ENCODE results near the gene LMF1. TPM values are rescaled to one million over a fixed set of nuclear protein-coding genes. Genes with fewer than 3 reads are reported as not detected.

The LMF1 gene
- polyA plus RNA-seq, 1 donor (not counting 4 experiments of a cell fraction or from before 2014, with no cell fraction given): 3.1 TPM

- no peaks in the 10 kb centered on the region for H3K4me1 ChIP-seq (ENCODE audit: control insufficient read depth, extremely low read depth, insufficient read depth, low read length)
- FAIRE-seq (no peak), DNase-seq (ENCODE audit: low read depth, low spot score) (no peak)
- no peak overlapping the region for H3K27ac ChIP-seq (ENCODE audit: control insufficient read depth, insufficient read depth, low read length)
- H3K36me3 ChIP-seq (ENCODE audit: control insufficient read depth in 2 of 2, extremely low read depth in 1 of 2, insufficient read depth in 2 of 2, low read length in 2 of 2): no peaks in the 10 kb centered on the region
- no peak overlapping the region for H2AFZ ChIP-seq (ENCODE audit: control insufficient read depth, low read length)
- no peaks in the 10 kb centered on the region for H3K9me1 ChIP-seq (ENCODE audit: control insufficient read depth, extremely low read depth, insufficient read depth, low read length)
- dilution Hi-C loops (cut with MboI; ENCODE audit: extremely low pct_ligation_motif_present, low sequenced_read_pairs): no loop called here
- no peak overlapping the region for H3K9ac ChIP-seq (ENCODE audit: control insufficient read depth, extremely low read depth, insufficient read depth, low read length)
- H3K4me2 ChIP-seq (ENCODE audit: control insufficient read depth, extremely low read depth, insufficient read depth, low read depth, low read length): no peak overlapping the region
- no peaks in the 10 kb centered on the region for H4K20me1 ChIP-seq (ENCODE audit: control insufficient read depth, extremely low read depth, insufficient read depth, low read length)
- H3K79me2 ChIP-seq (ENCODE audit: control insufficient read depth, insufficient read depth, low read length): no peaks in the 10 kb centered on the region
- H3K9me3 ChIP-seq (ENCODE audit: control insufficient read depth, low read depth, low read length): no peaks in the 10 kb centered on the region
- H3K27me3 ChIP-seq (ENCODE audit: control insufficient read depth, extremely low read depth, insufficient read depth, low read length): no peaks in the 10 kb centered on the region
- no peak for TF ChIP-seq CTCF (optimal IDR thresholded peaks at IDR 0.05 in 1 of 3, IDR thresholded peaks at IDR 0.05 in 1 of 3, conservative IDR thresholded peaks at IDR 0.05 in 1 of 3; ENCODE audit: extremely low read depth in 1 of 3, insufficient read depth in 2 of 3, low read length in 3 of 3)
- no peak for TF ChIP-seq EZH2 (IDR thresholded peaks at IDR 0.05; ENCODE audit: low read length)
- no peak overlapping the region for H3K4me3 ChIP-seq (ENCODE audit: control insufficient read depth in 2 of 3, extremely low read depth in 1 of 3, insufficient read depth in 2 of 3, low read depth in 1 of 3, low read length in 3 of 3)
These were observed 71.8 kb downstream of the LMF1 start for GRCh38 chr16:898761-899682.

- no peak for FAIRE-seq
- dilution Hi-C loops (cut with MboI; ENCODE audit: extremely low pct_ligation_motif_present, low sequenced_read_pairs): no loop called here
- Histone ChIP-seq H3K9ac (ENCODE audit: control insufficient read depth, extremely low read depth, insufficient read depth, low read length) (no peak overlapping the region), H4K20me1 (ENCODE audit: control insufficient read depth, extremely low read depth, insufficient read depth, low read length) (no peaks in the 10 kb centered on the region), H2AFZ (ENCODE audit: control insufficient read depth, low read length) (no peak overlapping the region), H3K79me2 (ENCODE audit: control insufficient read depth, insufficient read depth, low read length) (no peaks in the 10 kb centered on the region), H3K9me3 (ENCODE audit: control insufficient read depth, low read depth, low read length) (no peaks in the 10 kb centered on the region), H3K4me3 (ENCODE audit: control insufficient read depth in 2 of 3, extremely low read depth in 1 of 3, insufficient read depth in 2 of 3, low read depth in 1 of 3, low read length in 3 of 3) (no peak overlapping the region), H3K4me1 (ENCODE audit: control insufficient read depth, extremely low read depth, insufficient read depth, low read length) (no peaks in the 10 kb centered on the region), H3K27ac (ENCODE audit: control insufficient read depth, insufficient read depth, low read length) (no peak overlapping the region), H3K4me2 (ENCODE audit: control insufficient read depth, extremely low read depth, insufficient read depth, low read depth, low read length) (no peak overlapping the region), H3K27me3 (ENCODE audit: control insufficient read depth, extremely low read depth, insufficient read depth, low read length) (no peaks in the 10 kb centered on the region), H3K36me3 (ENCODE audit: control insufficient read depth in 2 of 2, extremely low read depth in 1 of 2, insufficient read depth in 2 of 2, low read length in 2 of 2) (no peaks in the 10 kb centered on the region), H3K9me1 (ENCODE audit: control insufficient read depth, extremely low read depth, insufficient read depth, low read length) (no peaks in the 10 kb centered on the region)
- TF ChIP-seq CTCF (optimal IDR thresholded peaks at IDR 0.05 in 1 of 3, IDR thresholded peaks at IDR 0.05 in 1 of 3, conservative IDR thresholded peaks at IDR 0.05 in 1 of 3; ENCODE audit: extremely low read depth in 1 of 3, insufficient read depth in 2 of 3, low read length in 3 of 3) (no peak), EZH2 (IDR thresholded peaks at IDR 0.05; ENCODE audit: low read length) (no peak)
- no peak for DNase-seq (ENCODE audit: low read depth, low spot score)
These were observed 72.6 kb downstream of the LMF1 start for GRCh38 chr16:898216-898615.

All from keratinocyte (primary cell).